Neural cell (in vitro differentiated cells): Measurements from ENCODE around the gene KLF17.

Experiments used
- CTCF ChIP-seq: fragments of 450-650 bp; IDR thresholded peaks from 2 replicates; pipeline ENCODE4 v1.5.1; 2014; ENCODE audit warnings: antibody characterized with exemption, mild to moderate bottlenecking, moderate library complexity; ENCODE audit not compliant: poor library complexity, severe bottlenecking
- EP300 ChIP-seq: fragments of 450-650 bp; conservative IDR thresholded peaks from 2 replicates; pipeline ENCODE4 v1.6.1; 2014; ENCODE audit warnings: antibody characterized with exemption, mild to moderate bottlenecking, moderate library complexity; ENCODE audit not compliant: poor library complexity, severe bottlenecking
- EZH2 ChIP-seq: fragments of 200-600, 300-800 bp; shearing (Covaris generic), sonication (generic); IDR thresholded peaks from 2 replicates; pipeline ENCODE4 v1.6.1; 2014; ENCODE audit warnings: antibody characterized with exemption, low read length, borderline replicate concordance, mild to moderate bottlenecking; ENCODE audit not compliant: insufficient read depth, poor library complexity, severe bottlenecking
- POLR2AphosphoS5 ChIP-seq: IDR thresholded peaks from 2 replicates; pipeline ENCODE4 v1.6.1; 2012
- RAD21 ChIP-seq: fragments of 450-650 bp; conservative IDR thresholded peaks from 2 replicates; pipeline ENCODE4 v1.6.1; 2014; ENCODE audit warnings: antibody characterized with exemption, mild to moderate bottlenecking, moderate library complexity
- REST ChIP-seq: IDR thresholded peaks from 2 replicates; pipeline ENCODE4 v1.6.1; 2012; ENCODE audit warnings: borderline replicate concordance
- SMC3 ChIP-seq: fragments of 450-650 bp; conservative IDR thresholded peaks from 2 replicates; pipeline ENCODE4 v1.6.1; 2014; ENCODE audit warnings: antibody characterized with exemption, mild to moderate bottlenecking, moderate library complexity; ENCODE audit not compliant: poor library complexity
- TAF1 ChIP-seq: IDR thresholded peaks from 2 replicates; pipeline ENCODE4 v1.6.1; 2012; ENCODE audit warnings: low read depth

- no peak for TF ChIP-seq RAD21
- TF ChIP-seq CTCF = no peak
- TF ChIP-seq POLR2AphosphoS5 = no peak
- TF ChIP-seq EP300 = no peak
- no peak for TF ChIP-seq TAF1
- no peak for TF ChIP-seq REST
- TF ChIP-seq SMC3 = no peak
- TF ChIP-seq EZH2 = no peak
These were observed 24.6 kb upstream of the KLF17 start for GRCh38 chr1:44094047-44094446.
